Measurements from ENCODE around the gene RPS27A. TPM values are rescaled to one million over a fixed set of nuclear protein-coding genes. Genes with fewer than 3 reads are reported as not detected.
"Not testable (repeated sequence)": the region's sequence is repeated elsewhere in the genome, so short reads cannot be mapped to it uniquely, and the experiment has no call there.

Gene RPS27A
- total and polyA plus RNA-seq, 8 donors = 501 to 1,369 (median 622) TPM

GRCh38 chr2:55242617-55243016 is 10.1 kb downstream of the RPS27A start:
- peaks cover 0 to 21% (median 5%) of the 10 kb centered on the region in 3 donors for H3K36me3 ChIP-seq

GRCh38 chr2:55245411-55245810 is 12.9 kb downstream of the RPS27A start:
- H3K27ac ChIP-seq = no peak overlapping the region
- intact Hi-C loops (cut with DNase I) = no loop called here
- no peaks in the 10 kb centered on the region for H3K4me1 ChIP-seq
- TF ChIP-seq CTCF (IDR thresholded peaks at IDR 0.05) = no peak
- no peaks in the 10 kb centered on the region for H3K9me3 ChIP-seq
- DNase-seq (no peak), FAIRE-seq (no peak), ATAC-seq (no peak)
- H3K36me3 ChIP-seq = peaks cover 0 to 31% (median 5%) of the 10 kb centered on the region in 3 donors
- no peak overlapping the region for H3K4me3 ChIP-seq
- H3K27me3 ChIP-seq = no peaks in the 10 kb centered on the region
- WGBS, 2 donors = 88 to 94% methylated on average over 5 of the region's 5 CpGs

More at GRCh38 chr2:55242617-55243016, 10.1 kb downstream of the RPS27A start:
- Histone ChIP-seq H3K27ac (no peak overlapping the region), H3K4me3 (no peak overlapping the region), H3K4me1 (no peaks in the 10 kb centered on the region), H3K9me3 (no peaks in the 10 kb centered on the region), H3K27me3 (no peaks in the 10 kb centered on the region)
- WGBS, 2 donors = 47 to 50% methylated on average over 1 of the region's 1 CpG
- no peak for FAIRE-seq
- no peak for DNase-seq
- intact Hi-C loops (cut with DNase I) = no loop called here
- no peak for TF ChIP-seq CTCF (IDR thresholded peaks at IDR 0.05)
- ATAC-seq = no peak

- no peak for FAIRE-seq
- TF ChIP-seq CTCF (IDR thresholded peaks at IDR 0.05) = no peak
Measured at GRCh38 chr2:55247025-55247424, 14.5 kb downstream of the RPS27A start.

GRCh38 chr2:55252832-55253231 is 20.3 kb downstream of the RPS27A start:
- Histone ChIP-seq H3K27ac (no peak overlapping the region), H3K9me3 (no peaks in the 10 kb centered on the region), H3K4me1 (no peaks in the 10 kb centered on the region), H3K4me3 (no peak overlapping the region), H3K36me3 (peaks cover under 1 to 36% (median 21%) of the 10 kb centered on the region in 3 donors), H3K27me3 (no peaks in the 10 kb centered on the region)
- intact Hi-C loops (cut with DNase I) = no loop called here
- ATAC-seq = no peak
- FAIRE-seq = no peak
- TF ChIP-seq CTCF (IDR thresholded peaks at IDR 0.05) = no peak
- 61 to 65% methylated on average over 3 of the region's 3 CpGs for WGBS, 2 donors
- no peak for DNase-seq

More at GRCh38 chr2:55247025-55247424, 14.5 kb downstream of the RPS27A start:
- H3K9me3 ChIP-seq = no peaks in the 10 kb centered on the region
- DNase-seq (no peak), ATAC-seq (no peak)
- H3K36me3 ChIP-seq = peaks cover 0 to 41% (median 9%) of the 10 kb centered on the region in 3 donors
- no peaks in the 10 kb centered on the region for H3K4me1 ChIP-seq
- no peaks in the 10 kb centered on the region for H3K27me3 ChIP-seq
- WGBS, 2 donors = 72 to 73% methylated on average over 5 of the region's 5 CpGs
- intact Hi-C loops (cut with DNase I) = no loop called here
- H3K4me3 ChIP-seq = no peak overlapping the region
- H3K27ac ChIP-seq = no peak overlapping the region

GRCh38 chr2:55259586-55259985 is 27.1 kb downstream of the RPS27A start:
- WGBS, 2 donors = 93 to 99% methylated on average over 3 of the region's 3 CpGs
- H3K27ac ChIP-seq; H3K9me3 ChIP-seq; DNase-seq; H3K4me1 ChIP-seq; ATAC-seq; FAIRE-seq; intact Hi-C loops (cut with DNase I); H3K27me3 ChIP-seq; H3K4me3 ChIP-seq: not testable (repeated sequence)
- peaks cover 5 to 25% (median 11%) of the 10 kb centered on the region in 3 donors for H3K36me3 ChIP-seq

Data from pancreas (tissue), 10 donors.